Measurements from ENCODE around the gene RNF115. TPM values are rescaled to one million over a fixed set of nuclear protein-coding genes. Genes with fewer than 3 reads are reported as not detected.

RNF115 gene
- total and polyA plus RNA-seq, 2 of the 8 experiments (the other 6 are each of a cell fraction or from before 2014, with no cell fraction given), result 4.7 to 10.8 TPM

DNA sequence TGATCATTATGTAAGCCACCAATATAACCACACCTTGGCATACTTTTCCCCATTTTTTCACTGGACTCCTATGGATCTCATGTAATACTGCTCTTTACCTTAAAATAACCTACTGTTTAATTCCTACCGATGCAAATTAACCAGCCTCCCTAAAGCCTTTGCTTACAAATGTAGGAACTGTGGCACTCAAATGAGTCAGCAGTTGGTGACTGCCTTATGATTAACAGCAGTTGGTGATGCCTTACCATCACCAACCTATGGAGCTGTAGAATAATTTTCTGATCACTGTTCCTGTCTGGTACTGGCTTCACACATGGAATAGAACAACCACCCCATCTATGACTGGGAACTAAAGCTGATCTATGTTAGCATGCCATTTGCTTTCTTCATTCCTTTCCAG is 13.8 kb upstream of the RNF115 start:
- Histone ChIP-seq H2BK12ac (ENCODE audit: low read depth, low read length) (no peak overlapping the region), H3K4me2 (ENCODE audit: insufficient read depth in 1 of 2, low read depth in 2 of 2, low read length in 2 of 2) (no peak overlapping the region), H2AFZ (ENCODE audit: low read length) (no peak overlapping the region), H2BK15ac (ENCODE audit: low read length) (no peak overlapping the region), H3K23ac (ENCODE audit: insufficient read length) (no peak overlapping the region), H3K36me3 (ENCODE audit: control insufficient read depth in 2 of 4, insufficient read depth in 4 of 4, low read length in 3 of 4) (peaks cover 27 to 93% (median 58%) of the 10 kb centered on the region in 4 experiments; a peak in 7 of 8 replicates), H4K8ac (ENCODE audit: extremely low read depth, insufficient read depth, low read length) (no peak overlapping the region), H2BK5ac (ENCODE audit: low read depth, low read length) (no peak overlapping the region), H4K91ac (replicated peaks; ENCODE audit: insufficient read length, low read length) (no peak overlapping the region), H4K5ac (ENCODE audit: insufficient read length, low read depth, low read length) (no peak overlapping the region), H3K79me1 (ENCODE audit: low read depth, low read length) (no peaks in the 10 kb centered on the region), H3K56ac (replicated peaks; ENCODE audit: insufficient read length, low read depth, low read length) (no peak overlapping the region), H2AK5ac (ENCODE audit: low read depth, low read length) (no peak overlapping the region), H3K23me2 (ENCODE audit: low read depth, low read length) (no peaks in the 10 kb centered on the region), H3K14ac (ENCODE audit: insufficient read length) (no peak overlapping the region), H3K4ac (replicated peaks; ENCODE audit: insufficient read length, low read depth, low read length) (no peak overlapping the region), H3K9me3 (ENCODE audit: insufficient read depth in 2 of 2, low read depth in 1 of 2, low read length in 1 of 2) (no peaks in the 10 kb centered on the region), H3K4me3 (ENCODE audit: extremely low read depth in 1 of 4, insufficient read depth in 2 of 4, low read depth in 3 of 4, low read length in 4 of 4) (no peak overlapping the region), H2BK120ac (replicated peaks; ENCODE audit: low read depth, low read length) (no peak overlapping the region), H2BK20ac (ENCODE audit: low read length) (no peak overlapping the region), H3K27me3 (replicated peaks in 1 of 4; ENCODE audit: control insufficient read depth in 3 of 4, extremely low read depth in 1 of 4, insufficient read depth in 3 of 4, low read length in 3 of 4) (no peaks in the 10 kb centered on the region), H3K79me2 (ENCODE audit: control insufficient read depth in 1 of 2, insufficient read depth in 2 of 2, low read length in 2 of 2) (no peaks in the 10 kb centered on the region), H3K18ac (ENCODE audit: extremely low read depth, low read length) (no peak overlapping the region), H3K4me1 (replicated peaks in 1 of 4; ENCODE audit: control insufficient read depth in 3 of 4, insufficient read depth in 4 of 4, low read length in 3 of 4) (no peaks in the 10 kb centered on the region), H4K20me1 (replicated peaks in 1 of 2; ENCODE audit: control insufficient read depth in 1 of 2, insufficient read depth in 2 of 2, low read length in 2 of 2) (peaks cover 1 to 3% of the 10 kb centered on the region in 2 experiments), H3K27ac (ENCODE audit: low read depth, low read length) (no peak overlapping the region), H3K9ac (replicated peaks in 1 of 4; ENCODE audit: extremely low read depth in 1 of 4, low read depth in 3 of 4, low read length in 3 of 4) (no peak overlapping the region)
- DNase-seq (ENCODE audit: low read depth in 1 of 2, low spot score in 2 of 2) (no peak), FAIRE-seq (no peak)
- WGBS, 2 experiments (ENCODE audit: extremely low coverage in 1 of 2, insufficient coverage in 1 of 2, insufficient read length in 1 of 2, insufficient replicate concordance in 2 of 2, low coverage in 1 of 2, low lambda C conversion rate in 2 of 2, missing lambda C conversion rate in 1 of 2), result 88% methylated on average over 1 of the region's 1 CpG; no CpG with 5 or more reads in 1 of the 2 experiments
- no peak for TF ChIP-seq ASH2L (IDR thresholded peaks at IDR 0.05; ENCODE audit: low read length)
- TF ChIP-seq RNF2 (IDR thresholded peaks at IDR 0.05; ENCODE audit: borderline replicate concordance, low read depth, low read length, missing control alignments, poor library complexity, severe bottlenecking), result no peak
- TF ChIP-seq EZH2 (IDR thresholded peaks at IDR 0.05; ENCODE audit: low read depth, low read length, severe bottlenecking), result no peak
- TF ChIP-seq SAP30 (IDR thresholded peaks at IDR 0.05; ENCODE audit: insufficient read depth, insufficient replicate concordance, low read length), result no peak
- TF ChIP-seq SRF (IDR thresholded peaks at IDR 0.05; ENCODE audit: low read depth, low read length), result no peak
- TF ChIP-seq SP1 (IDR thresholded peaks at IDR 0.05; ENCODE audit: low read depth, low read length), result no peak
- no peak for TF ChIP-seq PHF8 (conservative IDR thresholded peaks at IDR 0.05; ENCODE audit: low read depth, low read length)
- no peak for TF ChIP-seq GABPA (IDR thresholded peaks at IDR 0.05; ENCODE audit: borderline replicate concordance, insufficient read depth, low read length)
- no peak for TF ChIP-seq KDM4A (IDR thresholded peaks at IDR 0.05; ENCODE audit: low read depth, low read length, severe bottlenecking)
- no peak for TF ChIP-seq JUN (IDR thresholded peaks at IDR 0.05; ENCODE audit: low read depth, low read length)
- TF ChIP-seq KDM5A (IDR thresholded peaks at IDR 0.05; ENCODE audit: low read length), result no peak
- CTCF ChIA-PET (ENCODE audit: partially characterized antibody), result interaction anchor here (14.5 kb wide), 1 partner anchor 9 kb away, joined by 109 read pairs; the partner anchor contains the start of gene NUDT17
- POLR2A ChIA-PET (ENCODE audit: partially characterized antibody), result interaction anchor here (2.1 to 3.4 kb wide), 2 partner anchors 10 to 14 kb away, joined by 6 to 16 read pairs; partner anchors contain the start of genes POLR3C and RNF115

All from H1 (cell line).